Naive thymus-derived CD4-positive, alpha-beta T cell (primary cell): Measurements from ENCODE around the gene MMAA. TPM values are rescaled to one million over a fixed set of nuclear protein-coding genes. Genes with fewer than 3 reads are reported as not detected.

ENCODE experiments used
- ATAC-seq: fragments of 150-1000 bp; cut with Tn5 transposase; 2 replicates; pipeline ENCODE4 v1.10.0; 2021; ENCODE audit warnings: mild to moderate bottlenecking, moderate library complexity
- CTCF ChIA-PET: fragments of 350-600 bp; sonication (Branson Sonifier 250); formaldehyde crosslinking; loops from one replicate; lab custom pipeline; 2021; ENCODE audit warnings: antibody characterized with exemption; lab: Charles Lee
- POLR2A ChIA-PET: fragments of 350-600 bp; sonication (Branson Sonifier 250); formaldehyde crosslinking; loops from one replicate; lab custom pipeline; 2021; ENCODE audit warnings: antibody characterized with exemption, inconsistent platforms; lab: Charles Lee
- DNase-seq, 9 donors: peaks; one replicate each; pipeline versions ENCODE4 v3.0.0 to v3.0.0-alpha.2; 2020 to 2022; ENCODE audit warnings: mixed read lengths in 1 of 9
- H3K27ac ChIP-seq: one replicate; pipeline ENCODE4 v1.7.0; 2013; ENCODE audit warnings: mild to moderate bottlenecking, low read depth, low read length, moderate library complexity
- H3K27me3 ChIP-seq, 2 donors: one replicate each; pipeline ENCODE4 v1.7.0; 2013; ENCODE audit warnings: low read length in 2 of 2, mild to moderate bottlenecking in 2 of 2, moderate library complexity in 2 of 2; ENCODE audit not compliant: control insufficient read depth in 2 of 2, insufficient read depth in 2 of 2
- H3K36me3 ChIP-seq, 3 experiments: 1 replicate in 2 of 3; 2 replicates in 1 of 3; pipeline ENCODE4 v1.7.0; 2013; ENCODE audit warnings: low read length in 3 of 3, mild to moderate bottlenecking in 3 of 3, moderate library complexity in 1 of 3; ENCODE audit not compliant: insufficient read depth in 3 of 3, control insufficient read depth in 2 of 3
- H3K4me1 ChIP-seq, 2 donors: one replicate each; pipeline ENCODE4 v1.7.0; 2013; ENCODE audit warnings: low read length in 2 of 2, mild to moderate bottlenecking in 2 of 2, moderate library complexity in 1 of 2; ENCODE audit not compliant: control insufficient read depth in 2 of 2, insufficient read depth in 2 of 2
- H3K4me3 ChIP-seq: 2 replicates; pipeline ENCODE4 v1.7.0; 2013; ENCODE audit warnings: mild to moderate bottlenecking, low read length
- H3K9me3 ChIP-seq, 3 experiments: 1 replicate in 2 of 3; 2 replicates in 1 of 3; pipeline ENCODE4 v1.7.0; 2013; ENCODE audit warnings: low read length in 3 of 3; ENCODE audit not compliant: control insufficient read depth in 2 of 3
- H3K27ac Mint-ChIP-seq, 9 donors: one replicate each; pipeline ENCODE4 v1.8.0; 2020 to 2022; ENCODE audit warnings: mixed read lengths in 9 of 9, mild to moderate bottlenecking in 8 of 9, moderate library complexity in 5 of 9, inconsistent platforms in 2 of 9
- H3K27me3 Mint-ChIP-seq, 5 donors: one replicate each; pipeline ENCODE4 v1.8.0; 2021 to 2022; ENCODE audit warnings: mixed read lengths in 5 of 5, mild to moderate bottlenecking in 1 of 5
- H3K36me3 Mint-ChIP-seq, 5 donors: one replicate each; pipeline ENCODE4 v1.8.0; 2020 to 2022; ENCODE audit warnings: mixed read lengths in 5 of 5, mild to moderate bottlenecking in 3 of 5, inconsistent platforms in 1 of 5
- H3K4me1 Mint-ChIP-seq, 7 donors: one replicate each; pipeline ENCODE4 v1.8.0; 2020 to 2022; ENCODE audit warnings: mixed read lengths in 7 of 7, mild to moderate bottlenecking in 3 of 7, inconsistent platforms in 1 of 7
- H3K4me3 Mint-ChIP-seq, 10 donors: one replicate each; pipeline ENCODE4 v1.8.0; 2020 to 2022; ENCODE audit warnings: mild to moderate bottlenecking in 10 of 10, mixed read lengths in 10 of 10, moderate library complexity in 6 of 10, inconsistent platforms in 2 of 10
- H3K9me3 Mint-ChIP-seq, 11 donors: one replicate each; pipeline ENCODE4 v1.8.0; 2020 to 2022; ENCODE audit warnings: mixed read lengths in 11 of 11, mild to moderate bottlenecking in 4 of 11, inconsistent platforms in 1 of 11, moderate library complexity in 1 of 11
- intact Hi-C, 2 donors: fragments of 100-400 bp; cut with micrococcal nuclease; formaldehyde crosslinking; loops; one replicate each; pipeline ENCODE4 v1.15.1; 2023
- polyA plus RNA-seq, 2 donors: library from polyadenylated mRNA; unstranded; fragments of 300-500 nt; fragmentation: Illumina TruSeq; gene quantifications; one replicate each; pipeline ENCODE4 v1.2.3, GENCODE V29; 2021
- total RNA-seq, 6 experiments: library from RNA in 5 of 6; stranded (reverse) in 5 of 6; gene quantifications; 1 replicate in 5 of 6; 2 replicates in 1 of 6; pipeline ENCODE4 v1.2.3 and lab custom pipeline; 2021 to 2026

MMAA gene
- total and polyA plus RNA-seq, 7 experiments from 2014 or later, result 7.2 to 17.3 (median 14.4) TPM

GRCh38 chr4:145589916-145590702 lies 29.1 kb upstream of the MMAA start:
- ChIA-PET POLR2A (no interaction called here), CTCF (no interaction called here)
- H3K4me1 Mint-ChIP-seq, result no peaks in the 10 kb centered on the region
- intact Hi-C loops, result no loop called here
- H3K4me3 Mint-ChIP-seq, result no peak overlapping the region
- peaks cover 22 to 35% (median 29%) of the 10 kb centered on the region in 5 donors for H3K27me3 Mint-ChIP-seq
- Histone ChIP-seq H3K4me1 (no peaks in the 10 kb centered on the region), H3K27me3 (no peaks in the 10 kb centered on the region), H3K36me3 (no peaks in the 10 kb centered on the region), H3K9me3 (no peaks in the 10 kb centered on the region), H3K27ac (no peak overlapping the region), H3K4me3 (no peak overlapping the region)
- H3K36me3 Mint-ChIP-seq, result no peaks in the 10 kb centered on the region
- no peak for DNase-seq
- no peak for ATAC-seq
- peaks cover 0 to 11% (median 5%) of the 10 kb centered on the region in 11 donors for H3K9me3 Mint-ChIP-seq
- no peak overlapping the region for H3K27ac Mint-ChIP-seq

- Mint-ChIP-seq H3K36me3 (peaks cover 0 to 12% (median 1%) of the 10 kb centered on the region in 5 donors), H3K9me3 (peaks cover 0 to 25% (median 13%) of the 10 kb centered on the region in 11 donors), H3K27me3 (peaks cover 10 to 42% (median 26%) of the 10 kb centered on the region in 5 donors), H3K27ac (no peak overlapping the region), H3K4me1 (no peaks in the 10 kb centered on the region), H3K4me3 (no peak overlapping the region)
- ATAC-seq (no peak), DNase-seq (no peak)
- ChIA-PET POLR2A (no interaction called here), CTCF (no interaction called here)
- H3K36me3 ChIP-seq, result no peaks in the 10 kb centered on the region
- H3K9me3 ChIP-seq, result no peaks in the 10 kb centered on the region
- no peak overlapping the region for H3K4me3 ChIP-seq
- peaks cover 0 to 3% of the 10 kb centered on the region in 2 donors for H3K27me3 ChIP-seq
- intact Hi-C loops, result no loop called here
- H3K27ac ChIP-seq, result no peak overlapping the region
- H3K4me1 ChIP-seq, result no peaks in the 10 kb centered on the region
Observed at GRCh38 chr4:145602129-145602760, 16.9 kb upstream of the MMAA start.

GRCh38 chr4:145605941-145606340 lies 13.2 kb upstream of the MMAA start:
- H3K9me3 Mint-ChIP-seq, result peaks cover 0 to 22% (median 13%) of the 10 kb centered on the region in 11 donors
- peaks cover 6 to 23% (median 15%) of the 10 kb centered on the region in 5 donors for H3K27me3 Mint-ChIP-seq
- ChIA-PET POLR2A (no interaction called here), CTCF (no interaction called here)
- Histone ChIP-seq H3K27me3 (no peaks in the 10 kb centered on the region), H3K4me3 (no peak overlapping the region), H3K36me3 (no peaks in the 10 kb centered on the region), H3K4me1 (no peaks in the 10 kb centered on the region), H3K9me3 (no peaks in the 10 kb centered on the region), H3K27ac (no peak overlapping the region)
- intact Hi-C loops, result no loop called here
- ATAC-seq, result no peak
- peaks cover 0 to 6% (median 4%) of the 10 kb centered on the region in 7 donors for H3K4me1 Mint-ChIP-seq
- DNase-seq, result no peak
- H3K27ac Mint-ChIP-seq, result no peak overlapping the region
- H3K36me3 Mint-ChIP-seq, result peaks cover 0 to 12% (median 1%) of the 10 kb centered on the region in 5 donors
- no peak overlapping the region for H3K4me3 Mint-ChIP-seq

- peak; percentile 79 for ATAC-seq
- CTCF ChIA-PET, result interaction anchor here (0.8 to 1.1 kb wide), 4 partner anchors 9 to 1436 kb away, joined by 3 to 6 read pairs (median 4); no protein-coding TSS in a partner anchor
Observed at GRCh38 chr4:145609481-145610427, 9.4 kb upstream of the MMAA start.

GRCh38 chr4:145613566-145614232 lies 5.5 kb upstream of the MMAA start:
- peaks cover 9 to 12% of the 10 kb centered on the region in 2 donors for H3K4me1 ChIP-seq
- ATAC-seq (peak; percentile 33), DNase-seq (no peak)
- intact Hi-C loops, result loop anchor here (10.0 kb wide), 3 partner anchors 589 to 2001 kb away; partner anchors contain the start of genes TMEM184C (in 1 of the 2) and TTC29 (in 1 of the 2)
- CTCF ChIA-PET, result interaction anchor here (1.1 kb wide), 1 partner anchor 44 kb away, joined by 3 read pairs; no protein-coding TSS in a partner anchor
- H3K27ac ChIP-seq, result no peak overlapping the region
- POLR2A ChIA-PET, result no interaction called here
- Mint-ChIP-seq H3K27me3 (peaks cover 5 to 15% (median 8%) of the 10 kb centered on the region in 5 donors), H3K4me3 (no peak overlapping the region), H3K36me3 (no peaks in the 10 kb centered on the region), H3K27ac (no peak overlapping the region), H3K4me1 (peaks cover 6 to 26% (median 23%) of the 10 kb centered on the region in 7 donors), H3K9me3 (peaks cover 0 to 1% (median 0%) of the 10 kb centered on the region in 11 donors)
- no peak overlapping the region for H3K4me3 ChIP-seq
- H3K27me3 ChIP-seq, result no peaks in the 10 kb centered on the region
- H3K36me3 ChIP-seq, result no peaks in the 10 kb centered on the region
- H3K9me3 ChIP-seq, result no peaks in the 10 kb centered on the region

More at GRCh38 chr4:145609481-145610427, 9.4 kb upstream of the MMAA start:
- peaks cover 0 to 6% (median 4%) of the 10 kb centered on the region in 7 donors for H3K4me1 Mint-ChIP-seq
- H3K36me3 ChIP-seq, result no peaks in the 10 kb centered on the region
- peaks cover 0 to 12% (median 1%) of the 10 kb centered on the region in 5 donors for H3K36me3 Mint-ChIP-seq
- DNase-seq, result peak in 8 of 9 donors; percentile 16 to 52 (median 30)
- peaks cover 8 to 22% (median 13%) of the 10 kb centered on the region in 5 donors for H3K27me3 Mint-ChIP-seq
- no peak overlapping the region for H3K27ac ChIP-seq
- H3K9me3 Mint-ChIP-seq, result peaks cover 0 to 22% (median 13%) of the 10 kb centered on the region in 11 donors
- no peaks in the 10 kb centered on the region for H3K9me3 ChIP-seq
- no peaks in the 10 kb centered on the region for H3K4me1 ChIP-seq
- no peaks in the 10 kb centered on the region for H3K27me3 ChIP-seq
- POLR2A ChIA-PET, result interaction anchor here (0.6 kb wide), 1 partner anchor 13 kb away, joined by 4 read pairs; no protein-coding TSS in a partner anchor
- no peak overlapping the region for H3K4me3 Mint-ChIP-seq
- no peak overlapping the region for H3K4me3 ChIP-seq
- H3K27ac Mint-ChIP-seq, result no peak overlapping the region
- intact Hi-C loops, result loop anchor here (1.0 to 10.0 kb wide), 9 partner anchors 9 to 2005 kb away; partner anchors contain the start of genes MMAA (in 1 of the 2), TMEM184C (in 1 of the 2) and TTC29 (in 1 of the 2)
